Lower leg skin (tissue), 3 donors: ENCODE data around the gene APBB2.

ENCODE experiments used
- POLR2A ChIP-seq, 2 donors: fragments of 450-650 bp; IDR thresholded peaks; one replicate each; pipeline ENCODE4 v1.6.1; 2016 to 2017; ENCODE audit warnings: antibody characterized with exemption in 2 of 2, mild to moderate bottlenecking in 1 of 2, moderate library complexity in 1 of 2
- TF ChIP-seq, protein P1 (sequence below), 3 donors: fragments of 450-650 bp; IDR thresholded peaks; one replicate each; pipeline ENCODE4 v1.5.1; 2016; ENCODE audit warnings: antibody characterized with exemption in 3 of 3, mild to moderate bottlenecking in 3 of 3, moderate library complexity in 2 of 3

GRCh38 chr4:41256131-41256739, 41.9 kb upstream of the APBB2 start:
- TF ChIP-seq, protein P1, sequence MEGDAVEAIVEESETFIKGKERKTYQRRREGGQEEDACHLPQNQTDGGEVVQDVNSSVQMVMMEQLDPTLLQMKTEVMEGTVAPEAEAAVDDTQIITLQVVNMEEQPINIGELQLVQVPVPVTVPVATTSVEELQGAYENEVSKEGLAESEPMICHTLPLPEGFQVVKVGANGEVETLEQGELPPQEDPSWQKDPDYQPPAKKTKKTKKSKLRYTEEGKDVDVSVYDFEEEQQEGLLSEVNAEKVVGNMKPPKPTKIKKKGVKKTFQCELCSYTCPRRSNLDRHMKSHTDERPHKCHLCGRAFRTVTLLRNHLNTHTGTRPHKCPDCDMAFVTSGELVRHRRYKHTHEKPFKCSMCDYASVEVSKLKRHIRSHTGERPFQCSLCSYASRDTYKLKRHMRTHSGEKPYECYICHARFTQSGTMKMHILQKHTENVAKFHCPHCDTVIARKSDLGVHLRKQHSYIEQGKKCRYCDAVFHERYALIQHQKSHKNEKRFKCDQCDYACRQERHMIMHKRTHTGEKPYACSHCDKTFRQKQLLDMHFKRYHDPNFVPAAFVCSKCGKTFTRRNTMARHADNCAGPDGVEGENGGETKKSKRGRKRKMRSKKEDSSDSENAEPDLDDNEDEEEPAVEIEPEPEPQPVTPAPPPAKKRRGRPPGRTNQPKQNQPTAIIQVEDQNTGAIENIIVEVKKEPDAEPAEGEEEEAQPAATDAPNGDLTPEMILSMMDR (IDR thresholded peaks at IDR 0.05), result no peak
- TF ChIP-seq POLR2A (IDR thresholded peaks at IDR 0.05), result no peak
